Neural progenitor cell (in vitro differentiated cells): Measurements from ENCODE around the gene COL8A1. TPM values are rescaled to one million over a fixed set of nuclear protein-coding genes. Genes with fewer than 3 reads are reported as not detected.

Experiments used
- DNase-seq: peaks from one replicate; pipeline ENCODE4 v3.0.0-alpha.2; 2016; ENCODE audit warnings: low spot score
- H2AFZ ChIP-seq: fragments of 200-600 bp; sonication (generic); replicated peaks from 2 replicates; pipeline ENCODE4 v1.6.1; 2016; ENCODE audit warnings: antibody characterized with exemption
- H3F3A ChIP-seq: fragments of 200-600 bp; sonication (generic); 2 replicates; pipeline ENCODE4 v1.6.1; 2016; ENCODE audit warnings: antibody characterized with exemption, low read depth
- H3K27ac ChIP-seq: fragments of 200-600 bp; sonication (generic); 2 replicates; pipeline ENCODE4 v1.5.1; 2016; ENCODE audit warnings: mild to moderate bottlenecking
- H3K27me3 ChIP-seq: fragments of 200-600 bp; sonication (generic); 2 replicates; pipeline ENCODE4 v1.6.1; 2016; ENCODE audit warnings: mild to moderate bottlenecking, moderate library complexity
- H3K36me3 ChIP-seq: fragments of 200-600 bp; sonication (generic); 2 replicates; pipeline ENCODE4 v1.5.1; 2016
- H3K4me1 ChIP-seq: fragments of 200-600 bp; sonication (generic); 2 replicates; pipeline ENCODE4 v1.6.1; 2016; ENCODE audit warnings: mixed run types
- H3K4me2 ChIP-seq: fragments of 200-600 bp; sonication (generic); 2 replicates; pipeline ENCODE4 v1.6.1; 2016
- H3K4me3 ChIP-seq: fragments of 200-600 bp; sonication (generic); 2 replicates; pipeline ENCODE4 v1.5.1; 2016
- H3K79me2 ChIP-seq: fragments of 200-600 bp; sonication (generic); 2 replicates; pipeline ENCODE4 v1.6.1; 2016; ENCODE audit warnings: low read depth
- H3K9ac ChIP-seq: fragments of 200-600 bp; sonication (generic); 2 replicates; pipeline ENCODE4 v1.6.1; 2016
- H3K9me3 ChIP-seq: fragments of 200-600 bp; sonication (generic); 2 replicates; pipeline ENCODE4 v1.5.1; 2016; ENCODE audit warnings: low read depth
- H4K20me1 ChIP-seq: fragments of 200-600 bp; sonication (generic); 2 replicates; pipeline ENCODE4 v1.6.1; 2016; ENCODE audit warnings: low read depth
- H3K27ac Mint-ChIP-seq: 3 replicates; pipeline ENCODE4 v1.8.0; 2021; ENCODE audit warnings: mixed read lengths
- H3K27me3 Mint-ChIP-seq: 2 replicates; pipeline ENCODE4 v1.8.0; 2022; ENCODE audit warnings: low read depth, mild to moderate bottlenecking, inconsistent platforms, moderate library complexity, mixed read lengths; ENCODE audit not compliant: insufficient read depth
- H3K36me3 Mint-ChIP-seq: 3 replicates; pipeline ENCODE4 v1.8.0; 2021; ENCODE audit warnings: mixed read lengths
- H3K4me1 Mint-ChIP-seq: 3 replicates; pipeline ENCODE4 v1.8.0; 2021; ENCODE audit warnings: mixed read lengths
- H3K4me3 Mint-ChIP-seq: 3 replicates; pipeline ENCODE4 v1.8.0; 2021; ENCODE audit warnings: mild to moderate bottlenecking, moderate library complexity, mixed read lengths
- H3K9me3 Mint-ChIP-seq: 3 replicates; pipeline ENCODE4 v1.8.0; 2020; ENCODE audit warnings: mixed read lengths
- CTCF ChIP-seq: fragments of 200-600 bp; sonication (generic); IDR thresholded peaks from 2 replicates; pipeline ENCODE4 v1.5.1; 2017; ENCODE audit warnings: antibody characterized with exemption, mild to moderate bottlenecking
- EZH2 ChIP-seq: fragments of 200-600 bp; sonication (generic); IDR thresholded peaks from 2 replicates; pipeline ENCODE4 v1.6.1; 2017; ENCODE audit warnings: antibody characterized with exemption, mild to moderate bottlenecking, moderate library complexity
- EZH2phosphoT487 ChIP-seq: fragments of 200-600 bp; sonication (generic); IDR thresholded peaks from 2 replicates; pipeline ENCODE4 v1.6.1; 2017; ENCODE audit warnings: antibody characterized with exemption
- total RNA-seq: library from RNA; depleted of rRNA; stranded (reverse); fragments of >200 nt; gene quantifications from 2 replicates; pipeline ENCODE4 v1.2.3, GENCODE V29; 2015; ENCODE audit warnings: low replicate concordance

COL8A1 gene
- total RNA-seq, 1 donor from 2014 or later, result not detected

GRCh38 chr3:99761415-99762165, 123.2 kb downstream of the COL8A1 start:
- no peak overlapping the region for H3K4me3 Mint-ChIP-seq
- no peak overlapping the region for H3K4me3 ChIP-seq
- H3F3A ChIP-seq, result no peaks in the 10 kb centered on the region
- H3K9ac ChIP-seq, result no peak overlapping the region
- no peak for DNase-seq
- no peaks in the 10 kb centered on the region for H3K4me1 ChIP-seq
- H3K9me3 Mint-ChIP-seq, result no peaks in the 10 kb centered on the region
- no peaks in the 10 kb centered on the region for H3K79me2 ChIP-seq
- H3K4me1 Mint-ChIP-seq, result peaks cover 15% of the 10 kb centered on the region
- H3K27ac Mint-ChIP-seq, result no peak overlapping the region
- H3K9me3 ChIP-seq, result no peaks in the 10 kb centered on the region
- no peak overlapping the region for H3K27ac ChIP-seq
- H3K4me2 ChIP-seq, result no peak overlapping the region
- H4K20me1 ChIP-seq, result no peaks in the 10 kb centered on the region
- peak overlapping the region; percentile 0 for H2AFZ ChIP-seq
- no peaks in the 10 kb centered on the region for H3K27me3 Mint-ChIP-seq
- H3K36me3 ChIP-seq, result no peaks in the 10 kb centered on the region
- H3K36me3 Mint-ChIP-seq, result no peaks in the 10 kb centered on the region
- no peak for TF ChIP-seq EZH2
- no peak for TF ChIP-seq EZH2phosphoT487
- TF ChIP-seq CTCF, result no peak
- H3K27me3 ChIP-seq, result no peaks in the 10 kb centered on the region

GRCh38 chr3:99762901-99763300, 124.5 kb downstream of the COL8A1 start:
- no peaks in the 10 kb centered on the region for H3K36me3 Mint-ChIP-seq
- H3K27me3 Mint-ChIP-seq, result no peaks in the 10 kb centered on the region
- no peak overlapping the region for H3K27ac ChIP-seq
- H4K20me1 ChIP-seq, result no peaks in the 10 kb centered on the region
- no peaks in the 10 kb centered on the region for H3K9me3 ChIP-seq
- H3K9me3 Mint-ChIP-seq, result no peaks in the 10 kb centered on the region
- no peak overlapping the region for H2AFZ ChIP-seq
- H3K27ac Mint-ChIP-seq, result no peak overlapping the region
- H3K4me1 ChIP-seq, result no peaks in the 10 kb centered on the region
- H3K27me3 ChIP-seq, result no peaks in the 10 kb centered on the region
- no peak overlapping the region for H3K9ac ChIP-seq
- no peaks in the 10 kb centered on the region for H3K36me3 ChIP-seq
- no peaks in the 10 kb centered on the region for H3K79me2 ChIP-seq
- H3F3A ChIP-seq, result no peaks in the 10 kb centered on the region
- peaks cover 15% of the 10 kb centered on the region for H3K4me1 Mint-ChIP-seq
- TF ChIP-seq EZH2, result no peak
- TF ChIP-seq EZH2phosphoT487, result no peak
- TF ChIP-seq CTCF, result no peak
- H3K4me3 Mint-ChIP-seq, result no peak overlapping the region
- H3K4me2 ChIP-seq, result no peak overlapping the region
- no peak overlapping the region for H3K4me3 ChIP-seq
- DNase-seq, result no peak

- Histone ChIP-seq H3K27me3 (no peaks in the 10 kb centered on the region), H3K9ac (no peak overlapping the region), H2AFZ (no peak overlapping the region), H3K4me3 (no peak overlapping the region), H3K4me2 (no peak overlapping the region), H3K36me3 (no peaks in the 10 kb centered on the region), H3K4me1 (no peaks in the 10 kb centered on the region), H3K79me2 (no peaks in the 10 kb centered on the region), H3K9me3 (no peaks in the 10 kb centered on the region), H3K27ac (no peak overlapping the region), H3F3A (no peaks in the 10 kb centered on the region), H4K20me1 (no peaks in the 10 kb centered on the region)
- Mint-ChIP-seq H3K9me3 (no peaks in the 10 kb centered on the region), H3K27me3 (no peaks in the 10 kb centered on the region), H3K4me3 (no peak overlapping the region), H3K4me1 (peaks cover 15% of the 10 kb centered on the region), H3K36me3 (no peaks in the 10 kb centered on the region), H3K27ac (no peak overlapping the region)
- no peak for DNase-seq
- TF ChIP-seq EZH2 (no peak), EZH2phosphoT487 (no peak), CTCF (no peak)
These were observed 126.0 kb downstream of the COL8A1 start for GRCh38 chr3:99764377-99764776.
